ENCODE measurements around the gene IFT57.

The IFT57 gene

DNA sequence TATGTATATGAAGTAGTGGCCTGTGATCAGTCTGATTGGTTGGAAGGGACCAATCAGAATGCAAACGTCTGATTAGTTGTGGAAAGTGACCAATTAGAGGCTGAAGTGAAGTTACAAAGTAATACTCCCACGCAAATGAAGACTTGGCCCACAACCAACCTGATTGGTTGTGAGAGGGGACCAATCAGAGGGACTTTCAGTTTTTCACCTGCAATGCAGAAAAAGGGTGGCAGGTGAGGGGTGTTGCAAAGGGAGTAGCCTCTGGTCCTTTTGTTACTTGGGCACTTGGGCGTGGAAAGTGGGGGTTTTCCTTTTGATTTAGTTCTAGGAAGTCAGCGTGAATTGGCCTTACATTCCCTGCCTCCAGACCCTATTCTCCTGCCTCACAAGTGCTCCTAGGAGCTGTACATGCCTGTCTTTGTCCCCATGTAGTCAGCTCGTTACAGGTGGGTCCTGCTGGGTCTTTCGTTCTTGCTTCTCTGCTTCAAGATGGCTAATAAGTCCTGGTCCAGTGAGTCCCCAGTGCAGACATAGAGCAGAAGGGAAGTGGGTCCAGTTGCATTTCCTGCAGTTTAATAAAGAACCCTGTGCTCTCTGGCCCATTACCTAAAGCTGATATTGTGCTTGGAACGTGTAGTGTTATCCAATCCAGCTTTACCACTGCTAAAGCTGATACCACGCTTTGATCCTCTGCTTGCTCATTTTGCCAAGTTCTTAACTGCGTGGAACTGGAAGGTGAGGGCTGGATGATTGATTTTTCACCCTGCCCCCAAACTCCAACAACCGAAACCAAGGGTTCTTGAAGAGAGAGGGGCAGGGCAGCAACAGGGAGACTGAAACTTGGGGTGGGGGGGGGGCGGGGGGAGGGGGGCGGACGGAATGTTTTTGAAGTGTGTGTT is 85.4 kb downstream of the IFT57 start:
- Histone ChIP-seq H3K4me1 (ENCODE audit: insufficient read depth, low read length) (peaks cover 2% of the 10 kb centered on the region; the same call in 1 of the 2 replicates), H2AFZ (ENCODE audit: low read depth, low read length) (no peak overlapping the region), H3K79me2 (ENCODE audit: insufficient read depth, low read length) (no peaks in the 10 kb centered on the region), H3K4me2 (ENCODE audit: insufficient read depth, low read length) (no peak overlapping the region), H3K9ac (ENCODE audit: low read depth, low read length) (no peak overlapping the region), H3K9me3 (ENCODE audit: insufficient read depth, low read length, severe bottlenecking) (no peaks in the 10 kb centered on the region), H3K27ac (ENCODE audit: low read length) (no peak overlapping the region), H3K27me3 (ENCODE audit: insufficient read depth, low read length, poor library complexity) (no peaks in the 10 kb centered on the region), H3K36me3 (ENCODE audit: insufficient read depth, low read length) (no peaks in the 10 kb centered on the region), H4K20me1 (ENCODE audit: insufficient read depth, low read length) (no peaks in the 10 kb centered on the region), H3K4me3 (ENCODE audit: low read depth in 1 of 2, low read length in 2 of 2) (no peak overlapping the region)
- ATAC-seq (ENCODE audit: insufficient read depth, low read depth) (no peak), DNase-seq (no peak)
- TF ChIP-seq, protein P1, sequence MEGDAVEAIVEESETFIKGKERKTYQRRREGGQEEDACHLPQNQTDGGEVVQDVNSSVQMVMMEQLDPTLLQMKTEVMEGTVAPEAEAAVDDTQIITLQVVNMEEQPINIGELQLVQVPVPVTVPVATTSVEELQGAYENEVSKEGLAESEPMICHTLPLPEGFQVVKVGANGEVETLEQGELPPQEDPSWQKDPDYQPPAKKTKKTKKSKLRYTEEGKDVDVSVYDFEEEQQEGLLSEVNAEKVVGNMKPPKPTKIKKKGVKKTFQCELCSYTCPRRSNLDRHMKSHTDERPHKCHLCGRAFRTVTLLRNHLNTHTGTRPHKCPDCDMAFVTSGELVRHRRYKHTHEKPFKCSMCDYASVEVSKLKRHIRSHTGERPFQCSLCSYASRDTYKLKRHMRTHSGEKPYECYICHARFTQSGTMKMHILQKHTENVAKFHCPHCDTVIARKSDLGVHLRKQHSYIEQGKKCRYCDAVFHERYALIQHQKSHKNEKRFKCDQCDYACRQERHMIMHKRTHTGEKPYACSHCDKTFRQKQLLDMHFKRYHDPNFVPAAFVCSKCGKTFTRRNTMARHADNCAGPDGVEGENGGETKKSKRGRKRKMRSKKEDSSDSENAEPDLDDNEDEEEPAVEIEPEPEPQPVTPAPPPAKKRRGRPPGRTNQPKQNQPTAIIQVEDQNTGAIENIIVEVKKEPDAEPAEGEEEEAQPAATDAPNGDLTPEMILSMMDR (IDR thresholded peaks at IDR 0.05; ENCODE audit: borderline replicate concordance, extremely low read depth, low read length, poor library complexity, severe bottlenecking): no peak
- no peak for TF ChIP-seq EZH2 (IDR thresholded peaks at IDR 0.05; ENCODE audit: borderline replicate concordance, low read depth, low read length, severe bottlenecking)

DNA sequence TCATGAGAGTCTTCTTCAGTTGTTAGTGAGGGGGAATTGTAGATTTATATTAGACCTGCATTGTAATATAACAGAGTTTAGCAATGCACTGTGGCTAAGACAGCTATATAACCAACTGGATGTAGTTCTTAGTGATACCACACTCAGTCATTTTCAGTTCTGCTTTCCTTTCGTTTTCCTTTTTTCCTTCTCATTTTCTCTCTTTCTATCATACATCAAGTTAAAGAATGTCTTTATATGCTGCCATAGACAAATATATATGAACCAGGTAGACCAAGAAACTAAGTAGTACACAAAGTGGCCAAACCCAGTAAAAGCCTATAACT is 87.7 kb downstream of the IFT57 start:
- H3K4me1 ChIP-seq (ENCODE audit: insufficient read depth, low read length): peaks cover 2% of the 10 kb centered on the region; the same call in 1 of the 2 replicates
- no peak for ATAC-seq (ENCODE audit: insufficient read depth, low read depth)
- no peak overlapping the region for H3K4me2 ChIP-seq (ENCODE audit: insufficient read depth, low read length)
- no peak overlapping the region for H3K4me3 ChIP-seq (ENCODE audit: low read depth in 1 of 2, low read length in 2 of 2)
- no peak overlapping the region for H3K27ac ChIP-seq (ENCODE audit: low read length)
- H3K9ac ChIP-seq (ENCODE audit: low read depth, low read length): no peak overlapping the region
- H2AFZ ChIP-seq (ENCODE audit: low read depth, low read length): no peak overlapping the region
- H3K79me2 ChIP-seq (ENCODE audit: insufficient read depth, low read length): no peaks in the 10 kb centered on the region
- H3K27me3 ChIP-seq (ENCODE audit: insufficient read depth, low read length, poor library complexity): no peaks in the 10 kb centered on the region
- H4K20me1 ChIP-seq (ENCODE audit: insufficient read depth, low read length): no peaks in the 10 kb centered on the region
- DNase-seq: no peak
- no peaks in the 10 kb centered on the region for H3K9me3 ChIP-seq (ENCODE audit: insufficient read depth, low read length, severe bottlenecking)
- TF ChIP-seq, protein P1 (IDR thresholded peaks at IDR 0.05; ENCODE audit: borderline replicate concordance, extremely low read depth, low read length, poor library complexity, severe bottlenecking): no peak
- TF ChIP-seq EZH2 (IDR thresholded peaks at IDR 0.05; ENCODE audit: borderline replicate concordance, low read depth, low read length, severe bottlenecking): no peak
- H3K36me3 ChIP-seq (ENCODE audit: insufficient read depth, low read length): no peaks in the 10 kb centered on the region

DNA sequence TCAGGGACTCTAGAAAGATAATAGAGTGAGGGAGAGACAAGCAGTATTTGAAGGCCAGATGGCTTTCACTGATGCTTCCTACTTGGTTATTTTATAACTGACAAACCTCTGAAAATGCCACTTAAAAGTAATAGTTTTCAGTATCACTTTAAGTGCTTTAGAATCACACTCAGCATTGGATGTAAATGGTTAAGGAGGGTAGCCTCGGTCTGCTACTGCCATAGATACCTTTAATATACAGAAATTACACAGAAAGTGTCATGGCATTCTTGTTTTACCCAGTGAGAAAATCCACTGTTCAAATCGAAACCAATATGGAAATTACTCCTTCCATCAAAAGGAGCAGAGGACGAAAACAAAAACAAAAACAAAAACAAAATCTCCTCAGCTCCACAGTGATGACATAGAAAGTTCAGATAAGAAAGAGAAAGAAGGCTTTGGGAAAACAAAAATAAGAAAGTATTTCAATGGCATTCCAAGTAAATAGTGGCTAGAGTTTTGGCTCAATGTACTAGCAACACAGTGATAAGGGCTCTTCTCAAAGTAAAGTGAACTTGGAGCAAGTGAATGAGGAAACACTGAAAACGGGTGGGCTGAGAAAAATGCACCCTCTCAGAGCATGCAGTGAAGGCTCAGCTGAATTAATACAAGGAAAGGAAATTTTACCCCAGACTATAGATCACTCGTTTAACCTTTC is 88.2 kb downstream of the IFT57 start:
- no peak overlapping the region for H3K27ac ChIP-seq (ENCODE audit: low read length)
- no peak overlapping the region for H3K9ac ChIP-seq (ENCODE audit: low read depth, low read length)
- DNase-seq (no peak), ATAC-seq (ENCODE audit: insufficient read depth, low read depth) (peak; percentile 24; the same call in 1 of the 3 replicates)
- H2AFZ ChIP-seq (ENCODE audit: low read depth, low read length): no peak overlapping the region
- H3K4me1 ChIP-seq (ENCODE audit: insufficient read depth, low read length): peaks cover 2% of the 10 kb centered on the region; the same call in 1 of the 2 replicates
- H3K4me2 ChIP-seq (ENCODE audit: insufficient read depth, low read length): no peak overlapping the region
- H3K79me2 ChIP-seq (ENCODE audit: insufficient read depth, low read length): no peaks in the 10 kb centered on the region
- H4K20me1 ChIP-seq (ENCODE audit: insufficient read depth, low read length): no peaks in the 10 kb centered on the region
- no peak overlapping the region for H3K4me3 ChIP-seq (ENCODE audit: low read depth in 1 of 2, low read length in 2 of 2)
- H3K27me3 ChIP-seq (ENCODE audit: insufficient read depth, low read length, poor library complexity): no peaks in the 10 kb centered on the region
- no peaks in the 10 kb centered on the region for H3K9me3 ChIP-seq (ENCODE audit: insufficient read depth, low read length, severe bottlenecking)
- H3K36me3 ChIP-seq (ENCODE audit: insufficient read depth, low read length): no peaks in the 10 kb centered on the region
- TF ChIP-seq, protein P1 (IDR thresholded peaks at IDR 0.05; ENCODE audit: borderline replicate concordance, extremely low read depth, low read length, poor library complexity, severe bottlenecking): no peak
- no peak for TF ChIP-seq EZH2 (IDR thresholded peaks at IDR 0.05; ENCODE audit: borderline replicate concordance, low read depth, low read length, severe bottlenecking)
